Hepatocyte (in vitro differentiated cells): Measurements from ENCODE around the gene RTP3. TPM values are rescaled to one million over a fixed set of nuclear protein-coding genes. Genes with fewer than 3 reads are reported as not detected.

Source experiments
- DNase-seq: peaks from one replicate; pipeline ENCODE4 v3.0.0-alpha.2; 2016; ENCODE audit warnings: low spot score
- H2AFZ ChIP-seq: fragments of 200-600 bp; sonication (generic); 2 replicates; pipeline ENCODE4 v1.6.0; 2016; ENCODE audit warnings: antibody characterized with exemption, mild to moderate bottlenecking
- H3K27ac ChIP-seq: fragments of 200-600 bp; sonication (generic); 2 replicates; pipeline ENCODE4 v1.5.1; 2016; ENCODE audit warnings: mild to moderate bottlenecking
- H3K27me3 ChIP-seq: fragments of 200-600 bp; sonication (generic); 2 replicates; pipeline ENCODE4 v1.6.1; 2016
- H3K36me3 ChIP-seq: fragments of 200-600 bp; sonication (generic); replicated peaks from 2 replicates; pipeline ENCODE4 v1.5.1; 2016; ENCODE audit warnings: low read depth; ENCODE audit not compliant: insufficient read depth
- H3K4me1 ChIP-seq: fragments of 200-600 bp; sonication (generic); 2 replicates; pipeline ENCODE4 v1.5.1; 2016; ENCODE audit warnings: mild to moderate bottlenecking, moderate library complexity; ENCODE audit not compliant: insufficient read depth
- H3K4me2 ChIP-seq: fragments of 200-600 bp; sonication (generic); 2 replicates; pipeline ENCODE4 v1.6.0; 2016
- H3K4me3 ChIP-seq: fragments of 200-600 bp; sonication (generic); 2 replicates; pipeline ENCODE4 v1.5.1; 2016; ENCODE audit warnings: mild to moderate bottlenecking
- H3K79me2 ChIP-seq: fragments of 200-600 bp; sonication (generic); 2 replicates; pipeline ENCODE4 v1.6.0; 2017; ENCODE audit warnings: mild to moderate bottlenecking
- H3K9me2 ChIP-seq: fragments of 200-600 bp; sonication (generic); replicated peaks from 2 replicates; pipeline ENCODE4 v1.6.0; 2017; ENCODE audit warnings: mild to moderate bottlenecking; ENCODE audit not compliant: insufficient read depth
- H3K9me3 ChIP-seq: fragments of 200-600 bp; sonication (generic); 2 replicates; pipeline ENCODE4 v1.5.1; 2016; ENCODE audit warnings: low read depth, mild to moderate bottlenecking
- H4K20me1 ChIP-seq: fragments of 200-600 bp; sonication (generic); 2 replicates; pipeline ENCODE4 v1.6.0; 2016; ENCODE audit warnings: mild to moderate bottlenecking; ENCODE audit not compliant: insufficient read depth, poor library complexity, severe bottlenecking
- EZH2 ChIP-seq: fragments of 200-600 bp; sonication (generic); IDR thresholded peaks from 2 replicates; pipeline ENCODE4 v1.6.1; 2016; ENCODE audit warnings: antibody characterized with exemption, mild to moderate bottlenecking, borderline replicate concordance
- EZH2phosphoT487 ChIP-seq: fragments of 200-600 bp; sonication (generic); IDR thresholded peaks from one replicate; pipeline ENCODE4 v1.6.1; 2018; ENCODE audit warnings: antibody characterized with exemption, mild to moderate bottlenecking, low read depth, moderate library complexity; ENCODE audit not compliant: unreplicated experiment, severe bottlenecking
- WGBS: methylation state at CpG from one replicate; pipeline ENCODE4 v1.1.6; 2016; ENCODE audit warnings: low lambda C conversion rate; ENCODE audit errors: missing lambda C conversion rate; 5-methylcytosine and 5-hydroxymethylcytosine counted together
- polyA plus RNA-seq: library from polyadenylated mRNA; unstranded; fragments of >200 nt; fragmentation: Nextera tagmentation; extraction: Ambion mirVana; gene quantifications from 2 replicates; pipeline ENCODE4 v1.2.1, GENCODE V29; 2016
- total RNA-seq: library from RNA; depleted of rRNA; stranded (reverse); fragments of >200 nt; gene quantifications from 2 replicates; pipeline ENCODE4 v1.2.3, GENCODE V29; 2014
- TF ChIP-seq, protein P1 (sequence below): fragments of 200-600 bp; sonication (generic); IDR thresholded peaks from 2 replicates; pipeline ENCODE4 v1.5.1; 2016; ENCODE audit warnings: antibody characterized with exemption, mild to moderate bottlenecking; ENCODE audit not compliant: poor library complexity

RTP3 gene
- total and polyA plus RNA-seq, 2 experiments from 2014 or later: 1.8 to 2.0 TPM

DNA sequence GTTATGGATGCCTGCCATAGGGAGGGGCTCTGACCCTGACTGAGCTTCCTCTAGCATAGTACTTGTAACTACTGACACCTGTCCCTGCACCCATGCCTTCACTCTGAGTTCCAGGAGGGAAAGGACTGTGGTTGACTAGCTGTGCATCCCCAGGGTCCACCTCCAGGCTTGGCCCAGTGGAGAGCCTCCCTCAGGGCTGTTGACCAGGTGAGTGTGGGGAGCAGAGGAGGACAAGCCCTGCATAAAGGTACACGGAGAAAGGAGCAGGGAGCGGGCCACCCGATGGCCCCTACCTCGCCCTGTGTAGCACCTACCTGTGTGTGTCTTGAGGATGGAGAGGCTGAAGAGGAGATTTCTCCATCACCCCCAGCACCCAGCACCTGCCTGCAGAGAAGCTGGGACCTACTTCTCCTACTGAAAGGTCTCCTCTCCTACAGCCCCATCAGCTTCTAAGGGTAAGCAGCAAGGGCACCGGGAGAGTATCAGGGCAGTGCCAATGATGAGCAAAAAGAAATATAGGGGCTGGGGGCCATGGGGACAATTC, 26.3 kb upstream of the RTP3 start:
- Histone ChIP-seq H3K4me1 (no peaks in the 10 kb centered on the region), H4K20me1 (no peaks in the 10 kb centered on the region), H2AFZ (no peak overlapping the region), H3K27ac (no peak overlapping the region), H3K79me2 (no peaks in the 10 kb centered on the region), H3K9me3 (no peaks in the 10 kb centered on the region), H3K9me2 (no peaks in the 10 kb centered on the region), H3K36me3 (no peaks in the 10 kb centered on the region), H3K4me2 (no peak overlapping the region), H3K4me3 (no peak overlapping the region), H3K27me3 (no peaks in the 10 kb centered on the region)
- no peak for DNase-seq
- 82% methylated on average over 5 of the region's 5 CpGs for WGBS
- TF ChIP-seq EZH2 (no peak), EZH2phosphoT487 (no peak)
- TF ChIP-seq, protein P1, sequence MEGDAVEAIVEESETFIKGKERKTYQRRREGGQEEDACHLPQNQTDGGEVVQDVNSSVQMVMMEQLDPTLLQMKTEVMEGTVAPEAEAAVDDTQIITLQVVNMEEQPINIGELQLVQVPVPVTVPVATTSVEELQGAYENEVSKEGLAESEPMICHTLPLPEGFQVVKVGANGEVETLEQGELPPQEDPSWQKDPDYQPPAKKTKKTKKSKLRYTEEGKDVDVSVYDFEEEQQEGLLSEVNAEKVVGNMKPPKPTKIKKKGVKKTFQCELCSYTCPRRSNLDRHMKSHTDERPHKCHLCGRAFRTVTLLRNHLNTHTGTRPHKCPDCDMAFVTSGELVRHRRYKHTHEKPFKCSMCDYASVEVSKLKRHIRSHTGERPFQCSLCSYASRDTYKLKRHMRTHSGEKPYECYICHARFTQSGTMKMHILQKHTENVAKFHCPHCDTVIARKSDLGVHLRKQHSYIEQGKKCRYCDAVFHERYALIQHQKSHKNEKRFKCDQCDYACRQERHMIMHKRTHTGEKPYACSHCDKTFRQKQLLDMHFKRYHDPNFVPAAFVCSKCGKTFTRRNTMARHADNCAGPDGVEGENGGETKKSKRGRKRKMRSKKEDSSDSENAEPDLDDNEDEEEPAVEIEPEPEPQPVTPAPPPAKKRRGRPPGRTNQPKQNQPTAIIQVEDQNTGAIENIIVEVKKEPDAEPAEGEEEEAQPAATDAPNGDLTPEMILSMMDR: no peak

DNA sequence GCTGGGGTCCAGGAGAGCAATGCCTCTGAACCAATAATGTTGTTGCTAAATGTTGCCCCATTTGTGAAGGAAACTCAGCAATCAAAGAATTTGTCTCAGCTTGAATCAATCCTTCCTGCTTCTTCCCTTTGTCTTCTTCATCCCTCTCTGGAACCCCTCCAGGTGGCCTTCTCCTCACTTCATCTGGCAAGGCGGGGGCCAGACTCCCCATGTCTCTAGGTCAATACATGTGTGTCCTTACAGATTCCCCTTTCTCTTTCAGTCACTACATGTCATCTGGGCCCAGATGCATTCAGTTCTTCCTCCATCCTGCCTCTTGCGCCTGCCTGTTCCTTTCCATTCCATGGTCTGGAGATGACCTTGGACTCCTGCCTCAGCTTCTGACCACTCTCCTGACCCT, 25.0 kb upstream of the RTP3 start:
- Histone ChIP-seq H3K4me1 (no peaks in the 10 kb centered on the region), H3K27me3 (no peaks in the 10 kb centered on the region), H4K20me1 (no peaks in the 10 kb centered on the region), H3K79me2 (no peaks in the 10 kb centered on the region), H3K36me3 (no peaks in the 10 kb centered on the region), H3K9me3 (no peaks in the 10 kb centered on the region), H2AFZ (no peak overlapping the region), H3K9me2 (no peaks in the 10 kb centered on the region), H3K4me2 (no peak overlapping the region), H3K4me3 (no peak overlapping the region), H3K27ac (no peak overlapping the region)
- DNase-seq: no peak
- TF ChIP-seq, protein P1: no peak
- no peak for TF ChIP-seq EZH2
- TF ChIP-seq EZH2phosphoT487: no peak
- WGBS: 86% methylated on average over 2 of the region's 2 CpGs

DNA sequence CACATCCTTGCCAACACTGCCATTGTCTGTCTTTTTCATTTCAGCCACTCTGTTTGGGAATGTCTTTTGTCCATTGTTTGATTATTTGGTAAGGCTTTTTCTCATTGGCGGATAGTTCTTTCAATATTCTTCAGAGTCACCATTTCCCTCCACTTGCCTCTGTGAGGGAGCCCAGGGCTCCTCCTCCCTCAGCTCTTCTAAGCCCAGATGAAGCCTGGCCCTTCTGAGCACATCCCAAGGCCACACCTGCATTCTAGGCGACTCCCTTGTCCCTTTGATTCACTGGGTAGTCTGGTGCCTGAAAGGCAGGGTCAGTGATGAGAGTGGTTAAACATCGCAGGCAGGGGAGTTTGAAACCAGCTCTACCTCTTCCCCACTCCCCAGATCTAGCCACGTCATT, 20.6 kb upstream of the RTP3 start:
- H3K27me3 ChIP-seq: no peaks in the 10 kb centered on the region
- TF ChIP-seq, protein P1: no peak
- no peak for TF ChIP-seq EZH2phosphoT487
- no peak for TF ChIP-seq EZH2
- H3K4me3 ChIP-seq: no peak overlapping the region
- DNase-seq: peak; percentile 3
- no peaks in the 10 kb centered on the region for H3K9me3 ChIP-seq
- WGBS: 81% methylated on average over 4 of the region's 4 CpGs
- no peaks in the 10 kb centered on the region for H3K9me2 ChIP-seq
- no peak overlapping the region for H3K4me2 ChIP-seq
- H3K79me2 ChIP-seq: no peaks in the 10 kb centered on the region
- H3K27ac ChIP-seq: no peak overlapping the region
- no peaks in the 10 kb centered on the region for H3K36me3 ChIP-seq
- no peak overlapping the region for H2AFZ ChIP-seq
- H4K20me1 ChIP-seq: no peaks in the 10 kb centered on the region
- no peaks in the 10 kb centered on the region for H3K4me1 ChIP-seq
